ENCODE results near the gene ANKRD23. TPM values are rescaled to one million over a fixed set of nuclear protein-coding genes. Genes with fewer than 3 reads are reported as not detected.

ANKRD23 gene
- total and polyA plus RNA-seq, 2 of the 13 experiments (the other 11 are each of a cell fraction or from before 2014, with no cell fraction given): 1.5 to 1.6 TPM

GRCh38 chr2:96819128-96819875 is 24.5 kb downstream of the ANKRD23 start (continued):
- TF ChIP-seq ZNF704 (CRISPR knock-in tag; IDR thresholded peaks at IDR 0.05; ENCODE audit: borderline replicate concordance): no peak; the same call in 1 of the 2 replicates
- TF ChIP-seq ZNF562 (CRISPR knock-in tag; IDR thresholded peaks at IDR 0.05; ENCODE audit: borderline replicate concordance): no peak
- TF ChIP-seq NAIF1 (CRISPR knock-in tag; IDR thresholded peaks at IDR 0.05; ENCODE audit: borderline replicate concordance): peak; percentile 75; the same call in 1 of the 2 replicates
- peak; percentile 74; the same call in 1 of the 2 replicates for TF ChIP-seq TFDP1 (CRISPR knock-in tag; IDR thresholded peaks at IDR 0.05; ENCODE audit: borderline replicate concordance)
- TF ChIP-seq KAT7 (CRISPR knock-in tag; IDR thresholded peaks at IDR 0.05; ENCODE audit: borderline replicate concordance): peak; percentile 74; the same call in 1 of the 2 replicates
- TF ChIP-seq RBAK (CRISPR knock-in tag; IDR thresholded peaks at IDR 0.05): peak; percentile 74; the same call in 1 of the 2 replicates
- TF ChIP-seq ZBTB8A (CRISPR knock-in tag; IDR thresholded peaks at IDR 0.05; ENCODE audit: borderline replicate concordance, low read depth): no peak
- TF ChIP-seq SMARCE1 (IDR thresholded peaks at IDR 0.05; ENCODE audit: borderline replicate concordance): no peak
- peak; percentile 82 for TF ChIP-seq ZNF670 (CRISPR knock-in tag; IDR thresholded peaks at IDR 0.05; ENCODE audit: borderline replicate concordance)
- peak; percentile 98 for TF ChIP-seq DPF2 (CRISPR knock-in tag; IDR thresholded peaks at IDR 0.05; ENCODE audit: borderline replicate concordance, low read depth)
- TF ChIP-seq ZNF331 (CRISPR knock-in tag; IDR thresholded peaks at IDR 0.05): peak; percentile 98
- 0 out of 2 replicates have a peak, but pooled peaks have one; percentile 29 for TF ChIP-seq ETV6 (CRISPR knock-in tag; conservative IDR thresholded peaks at IDR 0.05)
- peak; percentile 96; the same call in 1 of the 2 replicates for TF ChIP-seq ZKSCAN8 (CRISPR knock-in tag; IDR thresholded peaks at IDR 0.05; ENCODE audit: borderline replicate concordance)
- peak; percentile 93 for TF ChIP-seq HBP1 (CRISPR knock-in tag; IDR thresholded peaks at IDR 0.05; ENCODE audit: low read depth)
- peak; percentile 75; the same call in 1 of the 2 replicates for TF ChIP-seq ADNP (CRISPR knock-in tag; IDR thresholded peaks at IDR 0.05)
- 0 out of 2 replicates have a peak, but pooled peaks have one; percentile 15 for TF ChIP-seq SMYD3 (CRISPR knock-in tag; IDR thresholded peaks at IDR 0.05)
- peak; percentile 93; the same call in 1 of the 2 replicates for TF ChIP-seq ZSCAN21 (CRISPR knock-in tag; IDR thresholded peaks at IDR 0.05; ENCODE audit: borderline replicate concordance)
- peak; percentile 56; the same call in 1 of the 2 replicates for TF ChIP-seq FOXA1 (IDR thresholded peaks at IDR 0.05)
- peak; percentile 99 for TF ChIP-seq FOXA1 (CRISPR knock-in tag; IDR thresholded peaks at IDR 0.05)
- no peak for TF ChIP-seq PRPF4 (IDR thresholded peaks at IDR 0.05; ENCODE audit: low read depth, low read length, poor library complexity, severe bottlenecking)
- TF ChIP-seq CBX1 (IDR thresholded peaks at IDR 0.05; ENCODE audit: low read depth): peak; percentile 82
- peak; percentile 97; the same call in 1 of the 2 replicates for TF ChIP-seq MIER3 (CRISPR knock-in tag; IDR thresholded peaks at IDR 0.05; ENCODE audit: borderline replicate concordance)
- TF ChIP-seq ZBTB7B (CRISPR knock-in tag; IDR thresholded peaks at IDR 0.05): peak; percentile 96
- no peak for TF ChIP-seq MBD4 (IDR thresholded peaks at IDR 0.05; ENCODE audit: borderline replicate concordance, low read length)
- TF ChIP-seq RBM22 (optimal IDR thresholded peaks at IDR 0.05; ENCODE audit: low read length): peak; percentile 94
- TF ChIP-seq ZNF556 (CRISPR knock-in tag; IDR thresholded peaks at IDR 0.05; ENCODE audit: borderline replicate concordance): peak; percentile 91; the same call in 1 of the 2 replicates
- 0 out of 2 replicates have a peak, but pooled peaks have one; percentile 35 for TF ChIP-seq TP53 (CRISPR knock-in tag; conservative IDR thresholded peaks at IDR 0.05)
- TF ChIP-seq RARA (CRISPR knock-in tag; IDR thresholded peaks at IDR 0.05): peak; percentile 91

Data from HepG2 (cell line).